OCI-LY7 (cell line): ENCODE results near the gene WFDC2.

Source experiments
- EZH2phosphoT487 ChIP-seq: fragments of 200-600 bp; sonication (generic); IDR thresholded peaks from 2 replicates; pipeline ENCODE4 v1.6.1; 2018; ENCODE audit warnings: low read depth, borderline replicate concordance, mild to moderate bottlenecking, mixed run types, antibody characterized with exemption, low read length, moderate library complexity, mixed read lengths
- TF ChIP-seq, protein P1 (sequence below): fragments of 200-600 bp; sonication (generic); conservative IDR thresholded peaks from 2 replicates; pipeline ENCODE4 v1.5.1; 2014; ENCODE audit warnings: mild to moderate bottlenecking, antibody characterized with exemption, low read length, moderate library complexity, mixed read lengths

GRCh38 chr20:45500022-45500421, 30.5 kb downstream of the WFDC2 start:
- TF ChIP-seq, protein P1, sequence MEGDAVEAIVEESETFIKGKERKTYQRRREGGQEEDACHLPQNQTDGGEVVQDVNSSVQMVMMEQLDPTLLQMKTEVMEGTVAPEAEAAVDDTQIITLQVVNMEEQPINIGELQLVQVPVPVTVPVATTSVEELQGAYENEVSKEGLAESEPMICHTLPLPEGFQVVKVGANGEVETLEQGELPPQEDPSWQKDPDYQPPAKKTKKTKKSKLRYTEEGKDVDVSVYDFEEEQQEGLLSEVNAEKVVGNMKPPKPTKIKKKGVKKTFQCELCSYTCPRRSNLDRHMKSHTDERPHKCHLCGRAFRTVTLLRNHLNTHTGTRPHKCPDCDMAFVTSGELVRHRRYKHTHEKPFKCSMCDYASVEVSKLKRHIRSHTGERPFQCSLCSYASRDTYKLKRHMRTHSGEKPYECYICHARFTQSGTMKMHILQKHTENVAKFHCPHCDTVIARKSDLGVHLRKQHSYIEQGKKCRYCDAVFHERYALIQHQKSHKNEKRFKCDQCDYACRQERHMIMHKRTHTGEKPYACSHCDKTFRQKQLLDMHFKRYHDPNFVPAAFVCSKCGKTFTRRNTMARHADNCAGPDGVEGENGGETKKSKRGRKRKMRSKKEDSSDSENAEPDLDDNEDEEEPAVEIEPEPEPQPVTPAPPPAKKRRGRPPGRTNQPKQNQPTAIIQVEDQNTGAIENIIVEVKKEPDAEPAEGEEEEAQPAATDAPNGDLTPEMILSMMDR, result no peak
- no peak for TF ChIP-seq EZH2phosphoT487
